Neural progenitor cell (in vitro differentiated cells): ENCODE measurements around the gene CNTNAP2. TPM values are rescaled to one million over a fixed set of nuclear protein-coding genes. Genes with fewer than 3 reads are reported as not detected.

ENCODE experiments used
- DNase-seq: peaks from one replicate; pipeline ENCODE4 v3.0.0-alpha.2; 2016; ENCODE audit warnings: low spot score
- H2AFZ ChIP-seq: fragments of 200-600 bp; sonication (generic); replicated peaks from 2 replicates; pipeline ENCODE4 v1.6.1; 2016; ENCODE audit warnings: antibody characterized with exemption
- H3F3A ChIP-seq: fragments of 200-600 bp; sonication (generic); 2 replicates; pipeline ENCODE4 v1.6.1; 2016; ENCODE audit warnings: antibody characterized with exemption, low read depth
- H3K27ac ChIP-seq: fragments of 200-600 bp; sonication (generic); 2 replicates; pipeline ENCODE4 v1.5.1; 2016; ENCODE audit warnings: mild to moderate bottlenecking
- H3K27me3 ChIP-seq: fragments of 200-600 bp; sonication (generic); 2 replicates; pipeline ENCODE4 v1.6.1; 2016; ENCODE audit warnings: mild to moderate bottlenecking, moderate library complexity
- H3K36me3 ChIP-seq: fragments of 200-600 bp; sonication (generic); 2 replicates; pipeline ENCODE4 v1.5.1; 2016
- H3K4me1 ChIP-seq: fragments of 200-600 bp; sonication (generic); 2 replicates; pipeline ENCODE4 v1.6.1; 2016; ENCODE audit warnings: mixed run types
- H3K4me2 ChIP-seq: fragments of 200-600 bp; sonication (generic); 2 replicates; pipeline ENCODE4 v1.6.1; 2016
- H3K4me3 ChIP-seq: fragments of 200-600 bp; sonication (generic); 2 replicates; pipeline ENCODE4 v1.5.1; 2016
- H3K79me2 ChIP-seq: fragments of 200-600 bp; sonication (generic); 2 replicates; pipeline ENCODE4 v1.6.1; 2016; ENCODE audit warnings: low read depth
- H3K9ac ChIP-seq: fragments of 200-600 bp; sonication (generic); 2 replicates; pipeline ENCODE4 v1.6.1; 2016
- H3K9me3 ChIP-seq: fragments of 200-600 bp; sonication (generic); 2 replicates; pipeline ENCODE4 v1.5.1; 2016; ENCODE audit warnings: low read depth
- H4K20me1 ChIP-seq: fragments of 200-600 bp; sonication (generic); 2 replicates; pipeline ENCODE4 v1.6.1; 2016; ENCODE audit warnings: low read depth
- H3K27ac Mint-ChIP-seq: 3 replicates; pipeline ENCODE4 v1.8.0; 2021; ENCODE audit warnings: mixed read lengths
- H3K27me3 Mint-ChIP-seq: 2 replicates; pipeline ENCODE4 v1.8.0; 2022; ENCODE audit warnings: low read depth, mild to moderate bottlenecking, inconsistent platforms, moderate library complexity, mixed read lengths; ENCODE audit not compliant: insufficient read depth
- H3K36me3 Mint-ChIP-seq: 3 replicates; pipeline ENCODE4 v1.8.0; 2021; ENCODE audit warnings: mixed read lengths
- H3K4me1 Mint-ChIP-seq: 3 replicates; pipeline ENCODE4 v1.8.0; 2021; ENCODE audit warnings: mixed read lengths
- H3K4me3 Mint-ChIP-seq: 3 replicates; pipeline ENCODE4 v1.8.0; 2021; ENCODE audit warnings: mild to moderate bottlenecking, moderate library complexity, mixed read lengths
- H3K9me3 Mint-ChIP-seq: 3 replicates; pipeline ENCODE4 v1.8.0; 2020; ENCODE audit warnings: mixed read lengths
- CTCF ChIP-seq: fragments of 200-600 bp; sonication (generic); IDR thresholded peaks from 2 replicates; pipeline ENCODE4 v1.5.1; 2017; ENCODE audit warnings: antibody characterized with exemption, mild to moderate bottlenecking
- EZH2 ChIP-seq: fragments of 200-600 bp; sonication (generic); IDR thresholded peaks from 2 replicates; pipeline ENCODE4 v1.6.1; 2017; ENCODE audit warnings: antibody characterized with exemption, mild to moderate bottlenecking, moderate library complexity
- EZH2phosphoT487 ChIP-seq: fragments of 200-600 bp; sonication (generic); IDR thresholded peaks from 2 replicates; pipeline ENCODE4 v1.6.1; 2017; ENCODE audit warnings: antibody characterized with exemption
- total RNA-seq: library from RNA; depleted of rRNA; stranded (reverse); fragments of >200 nt; gene quantifications from 2 replicates; pipeline ENCODE4 v1.2.3, GENCODE V29; 2015; ENCODE audit warnings: low replicate concordance

Gene CNTNAP2
- total RNA-seq, 1 donor from 2014 or later = 126 TPM

GRCh38 chr7:146645383-146645976, 528.9 kb downstream of the CNTNAP2 start:
- no peaks in the 10 kb centered on the region for H3K4me1 Mint-ChIP-seq
- no peak for TF ChIP-seq EZH2
- TF ChIP-seq CTCF = no peak
- no peak for TF ChIP-seq EZH2phosphoT487
- H3K9me3 ChIP-seq = no peaks in the 10 kb centered on the region
- no peak overlapping the region for H3K4me2 ChIP-seq
- H3K4me1 ChIP-seq = no peaks in the 10 kb centered on the region
- H3K4me3 Mint-ChIP-seq = no peak overlapping the region
- H4K20me1 ChIP-seq = no peaks in the 10 kb centered on the region
- no peak overlapping the region for H3K27ac ChIP-seq
- no peak for DNase-seq
- H3F3A ChIP-seq = no peaks in the 10 kb centered on the region
- H3K27ac Mint-ChIP-seq = no peak overlapping the region
- H3K36me3 ChIP-seq = no peaks in the 10 kb centered on the region
- no peaks in the 10 kb centered on the region for H3K27me3 ChIP-seq
- no peak overlapping the region for H3K9ac ChIP-seq
- no peaks in the 10 kb centered on the region for H3K36me3 Mint-ChIP-seq
- H3K79me2 ChIP-seq = no peaks in the 10 kb centered on the region
- H3K9me3 Mint-ChIP-seq = no peaks in the 10 kb centered on the region
- no peak overlapping the region for H3K4me3 ChIP-seq
- H2AFZ ChIP-seq = no peak overlapping the region
- no peaks in the 10 kb centered on the region for H3K27me3 Mint-ChIP-seq

GRCh38 chr7:146647445-146647844, 530.8 kb downstream of the CNTNAP2 start:
- no peak overlapping the region for H3K4me3 Mint-ChIP-seq
- no peaks in the 10 kb centered on the region for H3K27me3 Mint-ChIP-seq
- Histone ChIP-seq H3K4me1 (no peaks in the 10 kb centered on the region), H3F3A (no peaks in the 10 kb centered on the region), H3K9ac (no peak overlapping the region), H3K4me2 (no peak overlapping the region), H3K79me2 (no peaks in the 10 kb centered on the region), H2AFZ (no peak overlapping the region), H3K27ac (no peak overlapping the region), H3K4me3 (no peak overlapping the region), H3K9me3 (no peaks in the 10 kb centered on the region), H3K27me3 (no peaks in the 10 kb centered on the region), H3K36me3 (no peaks in the 10 kb centered on the region), H4K20me1 (no peaks in the 10 kb centered on the region)
- H3K36me3 Mint-ChIP-seq = no peaks in the 10 kb centered on the region
- H3K9me3 Mint-ChIP-seq = no peaks in the 10 kb centered on the region
- TF ChIP-seq CTCF = no peak
- TF ChIP-seq EZH2 = no peak
- TF ChIP-seq EZH2phosphoT487 = no peak
- H3K27ac Mint-ChIP-seq = no peak overlapping the region
- no peak for DNase-seq
- no peaks in the 10 kb centered on the region for H3K4me1 Mint-ChIP-seq

- Mint-ChIP-seq H3K27me3 (no peaks in the 10 kb centered on the region), H3K4me1 (peaks cover 12% of the 10 kb centered on the region), H3K36me3 (no peaks in the 10 kb centered on the region), H3K4me3 (no peak overlapping the region), H3K9me3 (no peaks in the 10 kb centered on the region), H3K27ac (no peak overlapping the region)
- Histone ChIP-seq H3K4me1 (no peaks in the 10 kb centered on the region), H2AFZ (no peak overlapping the region), H3K79me2 (no peaks in the 10 kb centered on the region), H3K4me2 (no peak overlapping the region), H3K4me3 (no peak overlapping the region), H4K20me1 (no peaks in the 10 kb centered on the region), H3K27ac (no peak overlapping the region), H3K36me3 (no peaks in the 10 kb centered on the region), H3K27me3 (no peaks in the 10 kb centered on the region), H3F3A (no peaks in the 10 kb centered on the region), H3K9me3 (no peaks in the 10 kb centered on the region), H3K9ac (no peak overlapping the region)
- no peak for DNase-seq
- no peak for TF ChIP-seq EZH2phosphoT487
- no peak for TF ChIP-seq EZH2
Observed at GRCh38 chr7:146652176-146652575, 535.6 kb downstream of the CNTNAP2 start.

- Mint-ChIP-seq H3K27me3 (no peaks in the 10 kb centered on the region), H3K27ac (no peak overlapping the region), H3K36me3 (no peaks in the 10 kb centered on the region), H3K9me3 (no peaks in the 10 kb centered on the region), H3K4me1 (peaks cover 12% of the 10 kb centered on the region), H3K4me3 (no peak overlapping the region)
- Histone ChIP-seq H3K27ac (no peak overlapping the region), H2AFZ (no peak overlapping the region), H3K4me1 (no peaks in the 10 kb centered on the region), H3K36me3 (no peaks in the 10 kb centered on the region), H3K4me3 (no peak overlapping the region), H3K4me2 (no peak overlapping the region), H4K20me1 (no peaks in the 10 kb centered on the region), H3K9ac (no peak overlapping the region), H3K9me3 (no peaks in the 10 kb centered on the region), H3K79me2 (no peaks in the 10 kb centered on the region), H3K27me3 (no peaks in the 10 kb centered on the region), H3F3A (no peaks in the 10 kb centered on the region)
- peak; percentile 17 for DNase-seq
- no peak for TF ChIP-seq CTCF
Observed at GRCh38 chr7:146654048-146654447, 537.4 kb downstream of the CNTNAP2 start.
